ENCODE results near the gene NUBPL.

NUBPL gene

DNA sequence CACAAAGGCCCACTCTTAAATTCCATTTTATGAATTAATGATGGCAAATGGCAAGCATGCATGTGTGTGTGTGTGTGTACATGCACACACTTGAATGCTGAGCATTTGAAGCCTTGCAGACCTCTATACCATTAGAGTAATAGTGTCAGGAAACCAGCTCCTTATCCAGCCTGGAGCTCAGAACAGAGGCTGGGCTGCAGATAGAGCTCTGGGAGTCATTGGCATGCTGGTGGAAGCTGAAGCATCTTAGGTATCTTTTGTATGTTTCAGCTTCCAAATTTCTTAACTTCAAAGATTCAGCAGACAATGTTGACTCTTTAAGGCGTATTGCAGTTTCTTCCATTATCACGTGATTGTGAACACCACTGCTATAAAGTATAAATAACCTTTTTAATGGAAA is 323.0 kb downstream of the NUBPL start:
- no peak for TF ChIP-seq CTCF (IDR thresholded peaks at IDR 0.05)

DNA sequence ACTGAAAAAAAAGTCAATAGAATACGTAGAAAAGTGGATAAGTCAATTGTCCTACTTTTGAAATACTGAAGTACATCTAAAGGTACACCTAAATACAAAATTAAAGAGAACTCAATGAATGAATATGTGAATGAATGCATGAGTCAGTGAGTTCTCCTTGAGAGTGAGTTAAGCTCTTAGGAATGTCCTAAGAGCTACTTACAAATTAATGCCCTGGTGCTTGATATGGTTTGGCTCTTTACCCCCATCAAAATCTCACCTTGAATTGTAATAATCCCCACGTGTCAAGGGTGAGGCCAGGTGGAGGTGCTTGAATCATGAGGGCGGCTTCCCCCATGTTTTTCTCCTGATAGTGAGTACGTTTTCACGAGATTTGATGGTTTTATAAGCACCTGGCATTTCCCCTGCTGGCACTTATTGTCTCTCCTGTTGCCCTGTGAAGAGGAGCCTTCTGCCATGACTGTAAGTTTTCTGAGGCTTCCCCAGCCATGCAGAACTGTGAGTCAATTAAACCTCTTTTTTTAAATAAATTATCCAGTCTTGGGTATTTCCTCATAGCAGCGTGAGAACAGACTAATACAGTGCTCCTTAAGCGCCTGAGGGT is 323.7 kb downstream of the NUBPL start:
- no peak for TF ChIP-seq CTCF (IDR thresholded peaks at IDR 0.05)

- TF ChIP-seq CTCF (IDR thresholded peaks at IDR 0.05) = no peak
Observed at GRCh38 chr14:31886156-31886835, 325.1 kb downstream of the NUBPL start.

DNA sequence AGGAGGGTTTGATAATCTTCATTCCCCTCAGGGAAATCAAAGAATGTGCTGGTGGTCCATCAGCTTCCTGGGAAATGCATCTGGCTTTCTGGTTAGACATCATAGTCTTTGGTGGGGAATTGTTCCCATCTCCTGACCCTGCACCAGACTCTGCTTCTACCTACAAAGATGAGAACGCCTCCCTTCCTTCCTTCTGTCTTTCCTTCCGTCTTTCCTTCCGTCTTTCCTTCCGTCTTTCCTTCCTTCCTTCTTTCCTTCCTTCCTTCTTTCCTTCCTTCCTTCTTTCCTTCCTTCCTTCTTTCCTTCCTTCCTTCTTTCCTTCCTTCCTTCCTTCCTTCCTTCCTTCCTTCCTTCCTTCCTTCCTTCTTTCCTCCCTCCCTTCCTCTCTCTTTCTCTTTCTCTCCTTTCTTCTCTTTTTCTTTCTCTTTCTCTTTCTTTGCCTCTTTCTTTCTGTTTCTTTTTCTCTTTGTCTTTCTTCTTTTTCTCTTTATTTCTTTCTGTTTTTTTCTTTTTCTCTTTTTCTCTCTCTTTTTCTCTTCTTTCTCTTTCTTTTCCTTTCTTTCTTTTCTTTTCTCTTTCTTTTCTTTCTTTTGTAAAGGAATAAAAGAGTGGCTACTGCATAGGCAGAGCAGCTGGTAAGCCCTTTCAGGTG is 326.9 kb downstream of the NUBPL start:
- no peak for TF ChIP-seq CTCF (IDR thresholded peaks at IDR 0.05)

DNA sequence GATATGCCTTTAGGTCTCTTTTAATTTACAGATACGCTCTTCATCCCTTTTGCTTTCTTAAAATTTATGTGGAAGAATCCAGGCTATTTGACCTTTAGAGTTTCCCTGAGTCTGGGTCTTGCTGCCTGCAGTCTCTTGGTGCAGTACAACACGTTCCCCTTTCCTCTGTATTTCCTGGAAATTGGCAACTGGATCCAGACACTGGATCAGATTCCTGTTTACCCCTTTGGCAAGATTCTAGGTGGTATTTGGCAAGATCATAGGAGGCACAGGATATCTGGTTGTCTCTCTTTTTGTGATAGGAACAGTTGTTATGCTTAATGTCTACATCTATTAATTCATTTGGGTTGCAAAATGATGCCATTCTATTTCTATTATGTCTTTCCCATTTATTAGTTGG is 328.1 kb downstream of the NUBPL start:
- TF ChIP-seq CTCF (IDR thresholded peaks at IDR 0.05) = no peak

GRCh38 chr14:31893221-31893757 is 332.1 kb downstream of the NUBPL start:
- TF ChIP-seq CTCF (IDR thresholded peaks at IDR 0.05) = no peak

DNA sequence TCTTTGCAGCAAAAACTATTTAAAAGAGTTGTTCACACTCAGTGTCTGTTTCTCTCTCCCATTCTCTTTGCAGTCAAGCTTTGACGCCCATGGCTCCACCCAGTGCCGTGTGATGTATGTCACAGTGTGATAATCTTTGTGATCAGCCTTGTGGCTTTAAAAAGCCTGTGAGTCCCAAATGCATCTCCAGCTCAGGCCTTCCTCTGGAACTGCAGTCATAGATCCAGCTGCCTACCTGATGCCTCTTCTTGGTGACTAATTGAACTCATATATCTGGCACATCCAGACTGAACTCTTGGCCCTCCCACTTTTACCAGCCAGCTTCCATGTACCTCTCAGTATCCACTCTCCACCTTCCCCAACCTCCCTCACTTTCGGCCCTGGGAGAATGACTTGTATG is 333.1 kb downstream of the NUBPL start:
- no peak for TF ChIP-seq CTCF (IDR thresholded peaks at IDR 0.05)
